Transverse colon (tissue), 3 donors: ENCODE results near the gene SLC29A4.
"Not testable (repeated sequence)": the region's sequence is repeated elsewhere in the genome, so short reads cannot be mapped to it uniquely, and the experiment has no call there.

Experiments
- CTCF ChIP-seq, 5 experiments: fragments of 200-600 bp in 3 of 5; fragments of 450-650 bp in 2 of 5; sonication (generic) in 3 of 5; IDR thresholded peaks; 1 replicate in 2 of 5; 2 replicates in 3 of 5; pipeline ENCODE4 v1.5.1; 2016 to 2017; ENCODE audit warnings: antibody characterized with exemption in 5 of 5, inconsistent platforms in 3 of 5, mild to moderate bottlenecking in 2 of 5, moderate library complexity in 1 of 5
- POLR2A ChIP-seq: fragments of 450-650 bp; IDR thresholded peaks from one replicate; pipeline ENCODE4 v1.6.1; 2016; ENCODE audit warnings: antibody characterized with exemption, mild to moderate bottlenecking, moderate library complexity

GRCh38 chr7:5254371-5254770, 28.4 kb upstream of the SLC29A4 start:
- not testable (repeated sequence) for TF ChIP-seq CTCF (IDR thresholded peaks at IDR 0.05); POLR2A
